ENCODE data around the gene HEATR5B.

The HEATR5B gene

DNA sequence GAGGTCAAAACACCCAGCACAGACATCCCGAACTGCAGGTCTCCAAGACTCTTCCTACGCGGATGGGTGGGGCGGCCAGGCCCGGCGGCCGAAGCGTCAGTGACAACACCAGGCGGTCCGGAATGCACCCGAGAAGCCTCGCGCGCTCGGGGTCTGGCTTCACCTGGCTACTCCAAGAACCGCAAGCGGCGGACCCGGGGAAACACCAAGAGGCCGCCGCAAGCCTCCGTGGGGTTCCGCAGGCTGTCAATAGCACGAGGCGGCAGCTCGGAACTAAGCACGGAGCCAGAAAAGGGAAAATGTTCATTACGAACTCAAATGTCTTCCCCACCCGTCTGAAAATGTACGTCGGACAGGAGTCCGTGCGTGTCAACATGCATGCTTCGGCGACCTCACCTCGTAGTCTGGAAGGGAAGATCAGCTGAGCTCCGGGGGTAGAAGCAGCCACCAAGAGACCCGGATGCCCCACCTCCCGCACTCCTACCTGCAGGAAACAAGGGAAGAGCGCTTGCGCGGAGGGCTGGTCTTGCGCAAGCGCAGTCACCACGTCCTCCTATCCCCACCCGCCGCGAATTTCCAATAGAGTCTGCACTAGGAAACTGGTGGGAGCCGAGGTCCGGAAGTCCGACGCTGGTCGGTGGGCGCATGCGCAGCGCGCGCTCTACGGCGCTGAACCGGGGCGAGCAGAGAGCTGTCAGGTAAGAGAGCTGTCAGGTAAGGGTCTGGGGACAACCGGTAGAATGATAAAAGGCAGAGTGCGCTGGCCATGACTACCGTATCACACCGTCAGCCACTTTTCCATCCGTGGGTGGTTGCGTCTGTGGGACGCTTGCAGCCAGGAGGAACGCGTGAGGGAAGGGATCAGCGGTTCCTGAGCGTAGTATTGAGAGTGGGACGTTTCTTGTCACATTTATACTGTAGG, at the start of gene HEATR5B, which contains the start of gene GPATCH11:
Gene HEATR5B (minus strand): TSS at position 500 of the 922 bp plus-strand sequence. CDS start 958 bp downstream, outside the sequence.
Gene GPATCH11 (plus strand): TSS at position 646 of the 922 bp plus-strand sequence. CDS start 3,864 bp downstream, outside the sequence.
- no peak within 1 kb of the TSS for H3K27ac Mint-ChIP-seq (ENCODE audit: low read depth)
- peak; percentile 79 for ATAC-seq (replicated peaks; ENCODE audit: extremely low read depth, poor library complexity, severe bottlenecking)
- H3K4me3 Mint-ChIP-seq = no peak within 1 kb of the TSS
- peaks cover 58% of the 10 kb centered on the region for H3K4me1 Mint-ChIP-seq
- peak; percentile 79 to 80 for DNase-seq (ENCODE audit: low spot score in 2 of 2)
- H3K9me3 Mint-ChIP-seq = no peaks in the 10 kb centered on the region
- H3K27me3 Mint-ChIP-seq = no peaks in the 10 kb centered on the region
- peaks cover 21% of the 10 kb centered on the region for H3K36me3 Mint-ChIP-seq (ENCODE audit: insufficient read depth)

DNA sequence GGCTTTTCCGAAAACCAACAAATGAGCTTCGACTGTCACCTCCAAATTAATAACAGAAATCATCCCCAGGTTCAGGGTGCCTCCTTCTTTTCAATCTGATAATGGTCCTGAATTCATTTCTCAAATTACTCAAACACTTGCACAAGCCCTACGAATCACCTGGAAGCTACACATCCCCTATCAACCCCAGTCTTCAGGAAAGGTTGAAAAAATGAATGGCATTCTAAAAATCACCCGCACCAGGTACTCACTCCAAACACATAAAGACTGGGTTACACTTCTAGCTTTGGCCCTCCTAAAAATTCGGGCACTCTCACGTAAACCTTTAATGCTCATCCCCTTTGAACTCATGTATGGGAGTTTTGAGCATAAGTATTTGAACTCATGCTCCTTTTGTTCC, 48.7 kb upstream of the HEATR5B start:
- DNase-seq (ENCODE audit: low spot score in 2 of 2) (no peak), ATAC-seq (replicated peaks; ENCODE audit: extremely low read depth, poor library complexity, severe bottlenecking) (no peak)
- no peaks in the 10 kb centered on the region for H3K9me3 Mint-ChIP-seq
- no peak overlapping the region for H3K27ac Mint-ChIP-seq (ENCODE audit: low read depth)
- H3K27me3 Mint-ChIP-seq = no peaks in the 10 kb centered on the region
- peaks cover 28% of the 10 kb centered on the region for H3K36me3 Mint-ChIP-seq (ENCODE audit: insufficient read depth)
- H3K4me3 Mint-ChIP-seq = no peak overlapping the region
- peaks cover 16% of the 10 kb centered on the region for H3K4me1 Mint-ChIP-seq

DNA sequence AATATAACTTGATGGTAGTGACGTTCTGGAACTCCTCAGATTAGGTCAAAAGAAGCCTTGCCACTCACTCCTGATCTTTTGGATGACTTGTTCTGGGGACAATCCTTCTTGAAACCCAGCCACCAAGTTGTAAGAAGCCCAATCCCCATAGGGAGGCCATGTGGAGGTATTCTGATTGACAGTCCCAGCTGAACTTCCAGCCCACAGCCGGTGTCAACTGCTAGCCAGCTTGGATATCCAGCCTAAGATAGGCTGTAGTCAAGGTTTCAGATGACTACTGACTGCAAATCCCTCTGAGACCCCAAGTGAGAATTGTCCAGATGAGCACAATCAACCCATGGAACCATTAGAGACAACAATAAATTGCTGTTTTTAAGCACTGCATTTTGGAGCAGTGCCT, 41.2 kb upstream of the HEATR5B start:
- peaks cover 40% of the 10 kb centered on the region for H3K36me3 Mint-ChIP-seq (ENCODE audit: insufficient read depth)

DNA sequence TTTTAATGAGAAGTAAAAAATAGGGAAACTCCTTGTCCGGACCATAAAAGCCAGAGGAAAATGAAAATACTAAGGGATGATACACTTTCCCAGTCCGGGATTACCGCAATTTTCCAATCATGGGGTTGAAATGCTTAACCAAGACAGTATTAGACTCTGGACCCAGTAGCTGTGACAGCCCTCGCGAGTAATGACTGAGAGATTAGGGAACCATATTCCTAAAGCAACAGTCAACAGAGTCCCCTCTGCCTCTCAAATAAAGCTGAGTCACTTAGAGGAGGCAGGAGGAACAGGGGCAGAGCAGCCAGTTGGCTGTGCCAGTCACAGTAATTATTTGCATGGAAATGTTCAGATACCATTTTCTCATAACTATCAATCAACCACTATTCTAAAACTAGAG, 35.0 kb upstream of the HEATR5B start:
- ATAC-seq (replicated peaks; ENCODE audit: extremely low read depth, poor library complexity, severe bottlenecking) (no peak), DNase-seq (ENCODE audit: low spot score in 2 of 2) (no peak)
- no peaks in the 10 kb centered on the region for H3K9me3 Mint-ChIP-seq

More for the DNA sequence above, 41.2 kb upstream of the HEATR5B start:
- no peak overlapping the region for H3K27ac Mint-ChIP-seq (ENCODE audit: low read depth)
- H3K9me3 Mint-ChIP-seq = no peaks in the 10 kb centered on the region
- ATAC-seq (replicated peaks; ENCODE audit: extremely low read depth, poor library complexity, severe bottlenecking) = no peak
- no peak overlapping the region for H3K4me3 Mint-ChIP-seq
- peaks cover 4% of the 10 kb centered on the region for H3K4me1 Mint-ChIP-seq
- DNase-seq (ENCODE audit: low spot score in 2 of 2) = no peak
- no peaks in the 10 kb centered on the region for H3K27me3 Mint-ChIP-seq

DNA sequence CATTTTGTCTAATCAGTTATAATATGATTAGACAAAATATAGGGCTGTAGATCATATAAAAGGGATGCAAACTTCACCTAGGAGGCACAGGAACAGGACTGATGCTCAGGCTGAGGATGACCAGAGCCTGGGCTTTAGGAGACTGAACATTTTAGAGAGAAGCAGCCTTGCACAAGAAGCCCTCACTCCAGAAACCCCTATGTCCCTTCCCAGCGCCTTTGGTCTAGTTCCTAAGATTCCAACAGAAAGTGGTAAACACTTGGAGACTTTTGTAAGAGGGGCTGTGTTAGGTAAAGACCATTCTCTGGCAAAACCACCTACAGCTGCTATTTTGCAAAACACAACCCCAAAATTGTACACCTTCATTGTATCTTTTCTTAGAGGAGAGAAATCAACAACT, 33.4 kb upstream of the HEATR5B start:
- no peak for DNase-seq (ENCODE audit: low spot score in 2 of 2)
- peaks cover 8% of the 10 kb centered on the region for H3K4me1 Mint-ChIP-seq
- H3K9me3 Mint-ChIP-seq = no peaks in the 10 kb centered on the region
- no peak overlapping the region for H3K4me3 Mint-ChIP-seq
- peaks cover 48% of the 10 kb centered on the region for H3K36me3 Mint-ChIP-seq (ENCODE audit: insufficient read depth)
- no peak for ATAC-seq (replicated peaks; ENCODE audit: extremely low read depth, poor library complexity, severe bottlenecking)
- no peak overlapping the region for H3K27ac Mint-ChIP-seq (ENCODE audit: low read depth)
- no peaks in the 10 kb centered on the region for H3K27me3 Mint-ChIP-seq

More for the DNA sequence above, 35.0 kb upstream of the HEATR5B start:
- Mint-ChIP-seq H3K4me1 (peaks cover 8% of the 10 kb centered on the region), H3K27me3 (no peaks in the 10 kb centered on the region), H3K4me3 (no peak overlapping the region), H3K36me3 (ENCODE audit: insufficient read depth) (peaks cover 44% of the 10 kb centered on the region), H3K27ac (ENCODE audit: low read depth) (no peak overlapping the region)

DNA sequence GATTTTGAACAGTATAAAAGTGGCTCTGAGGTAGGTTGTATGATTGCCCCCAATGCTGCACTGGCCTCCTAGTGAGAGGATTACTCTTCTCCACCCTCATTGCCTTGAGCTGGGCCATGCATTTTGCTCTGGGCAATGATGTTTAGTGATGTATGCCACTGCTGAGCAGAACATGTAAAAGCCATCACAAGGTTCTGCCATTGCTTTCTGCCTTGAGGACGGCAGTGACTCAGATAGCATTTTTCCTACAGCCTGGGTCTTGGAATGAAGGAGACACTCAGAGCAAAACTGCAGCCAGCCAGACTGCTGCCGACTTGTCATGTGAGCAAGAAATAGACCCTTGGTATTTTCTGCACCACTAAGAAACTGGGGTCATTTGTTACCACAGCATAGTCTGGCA, 27.8 kb upstream of the HEATR5B start:
- no peaks in the 10 kb centered on the region for H3K27me3 Mint-ChIP-seq
- ATAC-seq (replicated peaks; ENCODE audit: extremely low read depth, poor library complexity, severe bottlenecking) (no peak), DNase-seq (ENCODE audit: low spot score in 2 of 2) (no peak)
- H3K9me3 Mint-ChIP-seq = no peaks in the 10 kb centered on the region
- H3K36me3 Mint-ChIP-seq (ENCODE audit: insufficient read depth) = peaks cover 49% of the 10 kb centered on the region
- peaks cover 8% of the 10 kb centered on the region for H3K4me1 Mint-ChIP-seq
- H3K27ac Mint-ChIP-seq (ENCODE audit: low read depth) = no peak overlapping the region
- no peak overlapping the region for H3K4me3 Mint-ChIP-seq

DNA sequence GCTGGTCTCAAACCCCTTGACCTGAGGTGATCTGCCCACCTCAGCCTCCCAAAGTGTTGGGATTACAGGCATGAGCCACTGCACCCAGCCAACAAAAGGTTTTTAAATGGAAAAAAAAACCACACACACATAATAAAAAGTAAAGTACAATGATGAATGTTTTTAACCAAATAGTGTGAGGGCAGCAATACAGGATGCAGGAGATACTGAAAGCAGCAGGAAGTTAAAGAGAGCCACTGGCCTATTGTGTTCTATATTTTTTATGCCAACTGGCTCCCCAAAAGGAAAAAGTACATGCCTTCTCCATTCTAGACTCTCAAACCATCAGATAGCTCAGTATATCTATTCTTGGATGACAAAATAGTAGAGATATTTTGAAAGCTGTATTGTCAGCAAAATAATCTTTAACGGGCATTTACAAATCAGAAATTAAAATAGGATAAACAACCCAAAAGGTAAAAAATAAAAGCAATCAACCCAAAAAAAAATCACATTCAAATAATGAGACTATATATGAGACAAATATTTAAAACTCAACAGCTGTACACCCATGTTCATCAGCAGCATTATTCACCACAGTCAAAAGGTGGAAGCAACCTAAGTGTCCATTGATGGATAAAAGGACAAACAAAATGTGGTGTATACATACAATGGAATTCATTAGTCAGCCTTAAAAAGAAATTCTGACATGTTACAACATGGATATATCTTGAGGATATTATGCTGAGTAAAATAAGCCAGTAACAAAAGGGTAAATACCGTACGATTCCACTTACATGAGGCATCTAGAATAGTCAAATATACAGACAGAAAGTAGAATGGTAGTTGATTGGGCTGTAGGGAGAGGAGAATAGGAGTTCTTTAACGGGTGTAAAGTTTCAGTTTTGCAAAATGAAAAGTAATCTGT, 26.4 kb upstream of the HEATR5B start:
- H3K36me3 Mint-ChIP-seq (ENCODE audit: insufficient read depth) = peaks cover 60% of the 10 kb centered on the region
- no peak overlapping the region for H3K27ac Mint-ChIP-seq (ENCODE audit: low read depth)
- H3K9me3 Mint-ChIP-seq = no peaks in the 10 kb centered on the region
- DNase-seq (ENCODE audit: low spot score in 2 of 2) (no peak), ATAC-seq (replicated peaks; ENCODE audit: extremely low read depth, poor library complexity, severe bottlenecking) (no peak)
- H3K4me1 Mint-ChIP-seq = no peaks in the 10 kb centered on the region
- H3K27me3 Mint-ChIP-seq = no peaks in the 10 kb centered on the region
- H3K4me3 Mint-ChIP-seq = no peak overlapping the region

DNA sequence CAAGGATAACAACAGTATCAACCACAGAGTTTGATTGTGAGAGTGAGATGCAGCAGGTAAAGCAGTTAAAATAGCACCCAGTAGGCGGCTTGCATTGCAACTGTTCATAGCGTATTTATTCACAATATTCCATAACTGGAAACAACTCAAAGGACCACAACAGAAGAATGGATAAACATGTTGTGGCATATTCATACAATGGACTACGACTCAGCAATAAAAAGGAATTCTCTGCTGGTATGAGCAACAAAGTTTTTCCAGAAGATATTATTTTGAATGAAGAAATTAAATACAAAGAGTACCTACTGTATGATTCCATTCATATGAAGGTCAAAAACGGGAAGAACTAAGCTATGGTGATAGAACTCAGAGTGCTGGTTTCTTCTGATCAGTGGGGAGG, 25.4 kb upstream of the HEATR5B start:
- peaks cover 60% of the 10 kb centered on the region for H3K36me3 Mint-ChIP-seq (ENCODE audit: insufficient read depth)
- no peak overlapping the region for H3K4me3 Mint-ChIP-seq

DNA sequence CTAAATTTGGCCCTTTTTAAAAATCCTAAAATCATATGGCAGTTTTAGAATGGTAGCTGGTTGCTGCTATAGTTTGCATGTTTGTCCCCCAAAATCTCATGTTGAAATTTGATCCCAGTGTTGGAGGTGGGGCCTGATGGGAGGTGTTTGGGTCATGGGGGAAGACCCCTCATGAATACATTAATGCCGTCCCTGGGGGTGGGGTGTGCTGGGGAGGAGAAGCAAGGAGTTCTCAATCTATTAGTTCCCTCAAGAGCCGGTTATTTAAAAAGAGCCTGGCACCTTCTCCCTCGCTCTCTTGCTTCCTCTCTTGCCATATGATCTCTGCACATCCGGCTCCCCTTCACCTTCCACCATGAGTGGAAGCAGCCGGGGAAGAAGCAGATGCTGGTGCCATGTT, 21.0 kb upstream of the HEATR5B start:
- Mint-ChIP-seq H3K36me3 (ENCODE audit: insufficient read depth) (peaks cover 57% of the 10 kb centered on the region), H3K4me1 (no peaks in the 10 kb centered on the region), H3K27ac (ENCODE audit: low read depth) (no peak overlapping the region), H3K4me3 (no peak overlapping the region), H3K9me3 (no peaks in the 10 kb centered on the region), H3K27me3 (no peaks in the 10 kb centered on the region)
- DNase-seq (ENCODE audit: low spot score in 2 of 2) (no peak), ATAC-seq (replicated peaks; ENCODE audit: extremely low read depth, poor library complexity, severe bottlenecking) (no peak)

More for the DNA sequence above, 25.4 kb upstream of the HEATR5B start:
- Mint-ChIP-seq H3K9me3 (no peaks in the 10 kb centered on the region), H3K27me3 (no peaks in the 10 kb centered on the region), H3K4me1 (no peaks in the 10 kb centered on the region), H3K27ac (ENCODE audit: low read depth) (no peak overlapping the region)
- no peak for DNase-seq (ENCODE audit: low spot score in 2 of 2)
- ATAC-seq (replicated peaks; ENCODE audit: extremely low read depth, poor library complexity, severe bottlenecking) = no peak

DNA sequence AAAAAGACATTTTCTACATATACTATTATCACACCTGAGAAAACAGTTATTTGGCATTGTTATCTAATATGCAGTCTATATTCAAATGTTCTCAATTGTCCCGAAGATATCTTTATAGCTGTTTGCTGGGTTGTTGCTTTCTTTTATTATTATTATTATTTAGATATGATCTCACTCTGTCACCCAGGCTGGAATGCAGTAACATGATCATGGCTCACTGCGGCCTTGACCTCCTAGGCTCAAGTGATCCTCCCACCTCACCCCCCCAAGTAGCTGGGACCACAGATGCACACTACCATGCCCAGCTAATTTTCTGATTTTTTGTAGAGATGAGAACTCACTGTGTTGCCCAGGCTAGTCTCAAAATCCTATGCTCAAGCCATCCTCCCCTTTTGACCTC, 20.0 kb upstream of the HEATR5B start:
- DNase-seq (ENCODE audit: low spot score in 2 of 2) (no peak), ATAC-seq (replicated peaks; ENCODE audit: extremely low read depth, poor library complexity, severe bottlenecking) (no peak)
- no peak overlapping the region for H3K27ac Mint-ChIP-seq (ENCODE audit: low read depth)
- no peaks in the 10 kb centered on the region for H3K9me3 Mint-ChIP-seq
- peaks cover 54% of the 10 kb centered on the region for H3K36me3 Mint-ChIP-seq (ENCODE audit: insufficient read depth)
- no peak overlapping the region for H3K4me3 Mint-ChIP-seq
- H3K27me3 Mint-ChIP-seq = no peaks in the 10 kb centered on the region
- H3K4me1 Mint-ChIP-seq = no peaks in the 10 kb centered on the region

DNA sequence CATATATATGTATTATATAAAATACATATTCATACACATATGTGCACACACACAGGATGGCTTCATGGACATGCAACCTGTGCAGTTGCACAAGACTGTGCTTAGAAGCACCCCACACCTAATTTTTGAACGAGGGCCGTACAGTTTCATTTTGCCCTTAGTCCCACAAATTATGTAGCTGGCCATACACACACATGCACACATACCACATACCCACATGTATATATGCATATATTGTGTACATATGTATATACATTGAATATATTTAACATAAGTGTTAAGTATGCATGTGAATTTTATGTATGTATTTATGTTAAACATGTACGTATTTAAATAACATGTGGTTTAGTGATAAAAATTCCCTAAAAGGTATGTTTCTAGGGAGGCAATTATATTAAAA, 18.4 kb upstream of the HEATR5B start:
- DNase-seq (ENCODE audit: low spot score in 2 of 2) (no peak), ATAC-seq (replicated peaks; ENCODE audit: extremely low read depth, poor library complexity, severe bottlenecking) (no peak)
- no peak overlapping the region for H3K27ac Mint-ChIP-seq (ENCODE audit: low read depth)
- H3K4me1 Mint-ChIP-seq = no peaks in the 10 kb centered on the region
- H3K36me3 Mint-ChIP-seq (ENCODE audit: insufficient read depth) = peaks cover 41% of the 10 kb centered on the region
- H3K27me3 Mint-ChIP-seq = no peaks in the 10 kb centered on the region
- H3K9me3 Mint-ChIP-seq = no peaks in the 10 kb centered on the region
- H3K4me3 Mint-ChIP-seq = no peak overlapping the region

DNA sequence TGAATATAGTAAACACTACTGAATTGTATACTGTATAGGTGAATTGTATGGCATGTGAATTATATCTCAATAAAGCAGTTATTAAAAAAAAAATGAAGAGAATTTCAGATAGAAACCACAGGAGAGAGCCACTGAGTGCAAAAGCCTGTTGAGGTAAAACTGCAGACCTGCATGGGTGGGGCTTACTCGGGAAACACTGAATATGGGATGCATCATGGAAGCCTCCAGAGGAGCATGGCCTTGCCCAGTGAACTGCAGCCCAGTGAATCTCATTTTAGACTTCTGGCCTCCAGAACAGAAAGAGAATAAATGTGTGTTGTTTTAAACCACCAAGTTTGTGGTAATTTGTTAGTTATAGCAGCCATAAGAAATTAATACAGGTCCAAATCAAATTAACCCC, 15.9 kb upstream of the HEATR5B start:
- H3K27me3 Mint-ChIP-seq = no peaks in the 10 kb centered on the region
- H3K36me3 Mint-ChIP-seq (ENCODE audit: insufficient read depth) = peaks cover 35% of the 10 kb centered on the region
- H3K9me3 Mint-ChIP-seq = no peaks in the 10 kb centered on the region
- DNase-seq (ENCODE audit: low spot score in 2 of 2) = no peak
- no peak overlapping the region for H3K4me3 Mint-ChIP-seq
- H3K27ac Mint-ChIP-seq (ENCODE audit: low read depth) = no peak overlapping the region
- no peak for ATAC-seq (replicated peaks; ENCODE audit: extremely low read depth, poor library complexity, severe bottlenecking)
- no peaks in the 10 kb centered on the region for H3K4me1 Mint-ChIP-seq
